Lower leg skin (tissue), 4 donors: ENCODE data around the gene KRT23. TPM values are rescaled to one million over a fixed set of nuclear protein-coding genes. Genes with fewer than 3 reads are reported as not detected.

Source experiments
- DNase-seq, 2 donors: peaks; one replicate each; pipeline ENCODE4 v3.0.0-alpha.2; 2019; ENCODE audit warnings: low spot score in 2 of 2
- H3K4me3 ChIP-seq: fragments of 200-600 bp; sonication (generic); 2 replicates; pipeline ENCODE4 v1.5.1; 2017; ENCODE audit warnings: mild to moderate bottlenecking, low read depth; ENCODE audit not compliant: poor library complexity, severe bottlenecking
- CTCF ChIP-seq, 3 donors: fragments of 450-650 bp; IDR thresholded peaks; one replicate each; pipeline ENCODE4 v1.5.1; 2016; ENCODE audit warnings: antibody characterized with exemption in 3 of 3, mild to moderate bottlenecking in 3 of 3, moderate library complexity in 2 of 3
- POLR2A ChIP-seq, 2 donors: fragments of 450-650 bp; IDR thresholded peaks; one replicate each; pipeline ENCODE4 v1.6.1; 2016 to 2017; ENCODE audit warnings: antibody characterized with exemption in 2 of 2, mild to moderate bottlenecking in 1 of 2, moderate library complexity in 1 of 2
- WGBS, 2 donors: methylation state at CpG; one replicate each; pipeline ENCODE4 v1.1.5; 2018; 5-methylcytosine and 5-hydroxymethylcytosine counted together
- intact Hi-C: fragments of 100-400 bp; cut with DNase I; formaldehyde crosslinking; loops from one replicate; pipeline ENCODE4 v1.15.0; 2023; ENCODE audit warnings: low total_unique reads
- total RNA-seq, 4 donors: library from RNA; depleted of rRNA; stranded (reverse); fragments of >200 nt; gene quantifications; one replicate each; pipeline ENCODE4 v1.1.0, GENCODE V29; 2016

The KRT23 gene
- total RNA-seq, 4 donors from 2014 or later, result 302 to 577 (median 454) TPM

- DNase-seq, result no peak
- no peak overlapping the region for H3K4me3 ChIP-seq
Measured at GRCh38 chr17:40906613-40907012, 30.8 kb downstream of the KRT23 start.

GRCh38 chr17:40905370-40905769 is 32.1 kb downstream of the KRT23 start:
- intact Hi-C loops, result loop anchor here (5.0 to 10.0 kb wide), 3 partner anchors 101 to 642 kb away; no protein-coding TSS in a partner anchor
- TF ChIP-seq POLR2A (IDR thresholded peaks at IDR 0.05) (no peak), CTCF (IDR thresholded peaks at IDR 0.05) (no peak)
- DNase-seq, result no peak
- H3K4me3 ChIP-seq, result no peak overlapping the region
- WGBS, 2 donors, result 71 to 81% methylated on average over 5 of the region's 5 CpGs

More at GRCh38 chr17:40906613-40907012, 30.8 kb downstream of the KRT23 start:
- WGBS, 2 donors, result 87 to 96% methylated on average over 4 of the region's 4 CpGs
- intact Hi-C loops, result loop anchor here (5.0 to 10.0 kb wide), 3 partner anchors 102 to 641 kb away; no protein-coding TSS in a partner anchor
- TF ChIP-seq POLR2A (IDR thresholded peaks at IDR 0.05), result no peak
- TF ChIP-seq CTCF (IDR thresholded peaks at IDR 0.05), result no peak

- TF ChIP-seq CTCF (IDR thresholded peaks at IDR 0.05), result no peak
- no peak for TF ChIP-seq POLR2A (IDR thresholded peaks at IDR 0.05)
- intact Hi-C loops, result loop anchor here (10.0 kb wide), 2 partner anchors 98 to 422 kb away; no protein-coding TSS in a partner anchor
- H3K4me3 ChIP-seq, result no peak overlapping the region
- no peak for DNase-seq
- WGBS, 2 donors, result 72 to 73% methylated on average over 12 of the region's 12 CpGs
Measured at GRCh38 chr17:40903129-40903847, 34.2 kb downstream of the KRT23 start.

- TF ChIP-seq POLR2A (IDR thresholded peaks at IDR 0.05) (no peak), CTCF (IDR thresholded peaks at IDR 0.05) (no peak)
- DNase-seq, result no peak
- WGBS, 2 donors, result 87 to 88% methylated on average over 4 of the region's 4 CpGs
- no peak overlapping the region for H3K4me3 ChIP-seq
- intact Hi-C loops, result loop anchor here (10.0 kb wide), 2 partner anchors 98 to 422 kb away; no protein-coding TSS in a partner anchor
Measured at GRCh38 chr17:40902498-40902897, 34.9 kb downstream of the KRT23 start.

- DNase-seq, result no peak
- TF ChIP-seq POLR2A (IDR thresholded peaks at IDR 0.05) (no peak), CTCF (IDR thresholded peaks at IDR 0.05) (no peak)
- H3K4me3 ChIP-seq, result no peak overlapping the region
- intact Hi-C loops, result loop anchor here (10.0 kb wide), 2 partner anchors 97 to 423 kb away; no protein-coding TSS in a partner anchor
- 65 to 77% methylated on average over 1 of the region's 1 CpG for WGBS, 2 donors
Measured at GRCh38 chr17:40901981-40902474, 35.4 kb downstream of the KRT23 start.
